ENCODE measurements around the gene GPR6. TPM values are rescaled to one million over a fixed set of nuclear protein-coding genes. Genes with fewer than 3 reads are reported as not detected.

The GPR6 gene, protein sequence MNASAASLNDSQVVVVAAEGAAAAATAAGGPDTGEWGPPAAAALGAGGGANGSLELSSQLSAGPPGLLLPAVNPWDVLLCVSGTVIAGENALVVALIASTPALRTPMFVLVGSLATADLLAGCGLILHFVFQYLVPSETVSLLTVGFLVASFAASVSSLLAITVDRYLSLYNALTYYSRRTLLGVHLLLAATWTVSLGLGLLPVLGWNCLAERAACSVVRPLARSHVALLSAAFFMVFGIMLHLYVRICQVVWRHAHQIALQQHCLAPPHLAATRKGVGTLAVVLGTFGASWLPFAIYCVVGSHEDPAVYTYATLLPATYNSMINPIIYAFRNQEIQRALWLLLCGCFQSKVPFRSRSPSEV
- total RNA-seq, result not detected in 2 replicates

DNA sequence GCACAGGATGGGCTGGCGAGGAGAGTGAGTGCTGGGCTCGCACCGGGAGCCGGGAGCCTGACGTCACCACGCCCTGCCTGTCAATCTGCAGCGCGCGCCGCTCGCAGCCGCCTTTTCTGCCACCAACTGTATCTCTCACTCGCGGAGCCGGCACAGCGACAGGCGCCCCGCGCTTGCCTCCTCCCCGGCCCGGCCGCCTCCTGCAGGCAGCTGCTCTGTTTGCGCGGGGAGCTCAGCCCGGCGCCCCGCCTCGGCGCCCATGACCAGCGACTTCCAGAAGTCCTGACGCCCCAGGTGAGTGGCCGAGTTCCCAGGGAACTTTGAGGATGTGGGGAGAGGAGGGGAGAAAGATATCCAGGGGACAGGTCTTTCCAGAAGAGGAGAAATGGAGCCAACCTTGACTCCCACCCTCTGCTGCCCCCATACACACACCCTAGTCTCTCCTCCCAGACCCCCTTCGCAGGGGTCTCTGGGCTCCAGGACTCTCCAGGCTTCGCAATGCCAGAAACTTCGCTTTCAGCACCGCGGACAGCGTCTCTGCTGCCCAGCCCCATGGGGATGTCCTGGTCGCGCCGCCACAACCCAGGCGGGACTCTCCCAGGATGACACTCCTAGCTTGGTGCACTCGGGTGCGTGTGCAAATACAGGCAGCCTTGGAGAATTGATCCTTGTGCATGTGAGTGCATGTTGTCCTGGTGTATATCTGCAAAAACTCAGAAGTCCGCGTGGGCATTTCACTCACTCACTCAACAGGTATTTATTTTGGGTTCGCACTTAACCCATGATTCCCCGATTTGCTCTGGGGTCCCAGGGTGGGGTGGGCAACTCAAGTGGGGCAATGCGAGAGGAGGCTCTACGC is at the start of gene GPR6:
GPR6 (plus strand) TSS at position 138 of the 859 bp plus-strand sequence. CDS start 802 bp downstream, outside the sequence.
- TF ChIP-seq, protein P1, sequence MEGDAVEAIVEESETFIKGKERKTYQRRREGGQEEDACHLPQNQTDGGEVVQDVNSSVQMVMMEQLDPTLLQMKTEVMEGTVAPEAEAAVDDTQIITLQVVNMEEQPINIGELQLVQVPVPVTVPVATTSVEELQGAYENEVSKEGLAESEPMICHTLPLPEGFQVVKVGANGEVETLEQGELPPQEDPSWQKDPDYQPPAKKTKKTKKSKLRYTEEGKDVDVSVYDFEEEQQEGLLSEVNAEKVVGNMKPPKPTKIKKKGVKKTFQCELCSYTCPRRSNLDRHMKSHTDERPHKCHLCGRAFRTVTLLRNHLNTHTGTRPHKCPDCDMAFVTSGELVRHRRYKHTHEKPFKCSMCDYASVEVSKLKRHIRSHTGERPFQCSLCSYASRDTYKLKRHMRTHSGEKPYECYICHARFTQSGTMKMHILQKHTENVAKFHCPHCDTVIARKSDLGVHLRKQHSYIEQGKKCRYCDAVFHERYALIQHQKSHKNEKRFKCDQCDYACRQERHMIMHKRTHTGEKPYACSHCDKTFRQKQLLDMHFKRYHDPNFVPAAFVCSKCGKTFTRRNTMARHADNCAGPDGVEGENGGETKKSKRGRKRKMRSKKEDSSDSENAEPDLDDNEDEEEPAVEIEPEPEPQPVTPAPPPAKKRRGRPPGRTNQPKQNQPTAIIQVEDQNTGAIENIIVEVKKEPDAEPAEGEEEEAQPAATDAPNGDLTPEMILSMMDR (IDR thresholded peaks at IDR 0.05; ENCODE audit: insufficient read depth, low read depth, low read length), result no peak
- H3K4me3 ChIP-seq (ENCODE audit: low read depth, low read length), result no peak within 1 kb of the TSS
- peak; percentile 49 for DNase-seq (ENCODE audit: low read depth)

DNA sequence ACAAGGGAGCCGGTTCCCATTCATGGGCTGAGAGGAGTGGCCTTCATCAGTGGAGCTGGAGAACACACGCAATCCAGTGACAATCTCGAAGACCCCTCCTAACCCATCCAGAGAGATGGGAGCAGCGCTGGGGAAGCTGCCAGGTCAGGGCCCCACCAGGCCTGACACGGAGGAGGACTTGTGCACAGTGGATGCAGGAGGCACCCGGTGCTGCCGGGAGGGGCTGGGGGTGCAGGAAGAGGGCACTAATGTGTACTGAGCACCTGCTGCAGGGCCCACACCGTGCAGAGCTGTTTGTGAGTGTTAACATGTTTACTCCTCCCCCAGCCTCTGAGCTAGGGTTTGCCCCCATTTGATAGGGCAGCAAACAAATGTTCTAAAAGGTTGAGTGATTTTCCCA is 43.8 kb upstream of the GPR6 start:
- TF ChIP-seq, protein P1 (IDR thresholded peaks at IDR 0.05; ENCODE audit: insufficient read depth, low read depth, low read length), result no peak
- no peak overlapping the region for H3K4me3 ChIP-seq (ENCODE audit: low read depth, low read length)
- DNase-seq (ENCODE audit: low read depth), result no peak

DNA sequence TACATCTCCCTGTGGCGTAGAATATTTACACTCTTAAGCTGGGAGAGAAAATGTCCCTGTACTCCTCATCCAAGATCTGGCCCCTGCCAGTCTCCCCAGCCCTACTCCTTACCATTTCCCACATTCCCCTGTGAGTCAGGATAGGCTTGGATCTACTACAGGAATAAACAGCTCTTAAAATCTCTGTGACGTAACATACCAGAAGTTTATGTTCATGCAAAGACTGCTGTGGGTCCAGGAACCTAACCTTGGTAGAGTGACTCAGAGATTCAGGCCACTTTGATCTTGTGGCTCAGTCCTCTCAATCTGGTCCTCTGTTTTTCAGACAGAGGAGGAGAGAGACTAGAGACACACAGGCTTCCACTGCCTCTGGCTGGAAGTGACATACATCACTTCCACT is 38.5 kb upstream of the GPR6 start:
- TF ChIP-seq, protein P1 (IDR thresholded peaks at IDR 0.05; ENCODE audit: insufficient read depth, low read depth, low read length), result no peak
- H3K4me3 ChIP-seq (ENCODE audit: low read depth, low read length), result no peak overlapping the region
- DNase-seq (ENCODE audit: low read depth), result peak; percentile 24

DNA sequence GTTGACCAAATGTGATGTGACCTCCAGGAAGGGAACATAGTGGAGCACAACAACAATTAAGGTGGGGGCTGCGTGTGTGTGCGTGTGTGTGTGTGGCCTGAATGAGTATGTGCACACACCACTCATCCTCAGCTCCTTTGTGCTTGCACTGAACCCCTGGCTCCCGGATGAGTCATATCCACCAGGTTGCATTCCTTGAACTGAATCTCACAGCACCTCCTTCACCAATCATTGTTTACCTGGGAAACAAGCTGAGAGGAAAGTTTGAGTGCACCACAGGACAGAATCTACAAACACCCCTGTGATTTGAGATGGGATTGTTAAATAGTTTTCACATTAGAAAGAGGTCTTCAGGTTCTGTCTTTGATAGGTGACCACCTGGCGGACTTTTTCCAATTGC is 33.7 kb upstream of the GPR6 start:
- no peak for DNase-seq (ENCODE audit: low read depth)

DNA sequence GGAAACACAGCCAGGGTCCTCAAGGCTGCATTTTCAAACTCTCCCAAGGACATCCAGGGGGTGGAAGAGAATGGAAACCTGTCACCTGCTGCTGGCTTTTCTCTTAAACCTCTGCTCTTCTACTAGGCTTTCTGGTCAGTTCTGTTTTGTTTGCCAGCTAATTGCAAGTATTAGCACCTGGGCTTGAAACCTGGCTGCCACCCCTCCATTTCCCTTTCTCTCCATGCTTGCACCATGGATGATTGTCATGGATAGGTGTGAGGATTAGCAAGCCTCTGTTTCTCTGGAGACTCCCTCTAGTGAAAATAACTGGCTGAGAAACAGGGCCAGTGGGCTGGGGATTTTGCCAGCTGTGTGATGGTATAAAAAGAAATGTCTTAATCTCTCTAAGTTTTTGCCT is 33.0 kb upstream of the GPR6 start:
- H3K4me3 ChIP-seq (ENCODE audit: low read depth, low read length), result no peak overlapping the region
- TF ChIP-seq, protein P1 (IDR thresholded peaks at IDR 0.05; ENCODE audit: insufficient read depth, low read depth, low read length), result no peak
- no peak for DNase-seq (ENCODE audit: low read depth)

More for the DNA sequence above, 33.7 kb upstream of the GPR6 start:
- TF ChIP-seq, protein P1 (IDR thresholded peaks at IDR 0.05; ENCODE audit: insufficient read depth, low read depth, low read length), result no peak
- H3K4me3 ChIP-seq (ENCODE audit: low read depth, low read length), result no peak overlapping the region

DNA sequence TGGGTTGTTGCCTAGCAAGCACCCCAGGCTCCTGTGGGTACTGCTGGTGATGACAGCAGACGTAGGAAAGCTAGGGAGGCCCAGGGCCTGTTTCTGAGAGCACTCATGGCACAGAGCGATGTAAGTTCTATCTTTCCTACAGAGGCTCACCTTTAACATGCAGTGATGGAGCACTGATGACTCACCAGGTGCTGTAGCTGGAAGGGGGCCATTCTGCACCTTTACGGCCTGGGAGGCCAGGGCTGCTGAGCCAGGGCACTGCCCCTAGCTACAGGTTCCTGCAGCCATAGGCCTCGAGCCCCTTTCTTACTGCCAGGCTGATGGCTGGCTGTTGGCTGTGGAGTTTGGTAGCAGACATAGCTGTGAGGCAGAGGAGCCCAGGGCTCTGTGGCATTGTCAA is 31.1 kb upstream of the GPR6 start:
- DNase-seq (ENCODE audit: low read depth), result no peak
- TF ChIP-seq, protein P1 (IDR thresholded peaks at IDR 0.05; ENCODE audit: insufficient read depth, low read depth, low read length), result no peak
- no peak overlapping the region for H3K4me3 ChIP-seq (ENCODE audit: low read depth, low read length)
